Coronary artery (tissue), 2 donors: ENCODE results near the gene GATAD2A.

Experiments used
- DNase-seq: peaks from one replicate; pipeline ENCODE4 v3.0.0-alpha.2; 2017; ENCODE audit warnings: low spot score
- H3K27ac ChIP-seq, 2 donors: fragments of 200-600 bp; sonication (generic); one replicate each; pipeline ENCODE4 v1.5.1; 2016 to 2019
- H3K4me3 ChIP-seq: fragments of 200-600 bp; sonication (generic); 2 replicates; pipeline ENCODE4 v1.5.1; 2016; ENCODE audit warnings: mild to moderate bottlenecking, moderate library complexity
- CTCF ChIP-seq: fragments of 200-600 bp; sonication (generic); IDR thresholded peaks from one replicate; pipeline ENCODE4 v1.5.1; 2019; ENCODE audit warnings: antibody characterized with exemption

Gene GATAD2A

GRCh38 chr19:19463348-19464117 is 58.1 kb downstream of the GATAD2A start:
- TF ChIP-seq CTCF: no peak
- peak overlapping the region; percentile 47 to 77 for H3K27ac ChIP-seq
- peak overlapping the region; percentile 58 for H3K4me3 ChIP-seq
- DNase-seq: no peak

GRCh38 chr19:19464339-19465098 is 59.0 kb downstream of the GATAD2A start:
- Histone ChIP-seq H3K4me3 (peak overlapping the region; percentile 58), H3K27ac (peak overlapping the region; percentile 47 to 77)
- DNase-seq: no peak
- no peak for TF ChIP-seq CTCF

GRCh38 chr19:19465436-19466070 is 60.1 kb downstream of the GATAD2A start:
- H3K27ac ChIP-seq: no peak overlapping the region
- no peak overlapping the region for H3K4me3 ChIP-seq
- no peak for TF ChIP-seq CTCF
- no peak for DNase-seq

- no peak for TF ChIP-seq CTCF
- H3K4me3 ChIP-seq: no peak overlapping the region
- H3K27ac ChIP-seq: no peak overlapping the region
- DNase-seq: no peak
Observed at GRCh38 chr19:19466201-19466600, 60.7 kb downstream of the GATAD2A start.

GRCh38 chr19:19468424-19469050 is 63.1 kb downstream of the GATAD2A start:
- no peak for DNase-seq
- TF ChIP-seq CTCF: no peak
- no peak overlapping the region for H3K27ac ChIP-seq
- no peak overlapping the region for H3K4me3 ChIP-seq

GRCh38 chr19:19470579-19470978 is 65.1 kb downstream of the GATAD2A start:
- DNase-seq: no peak
- no peak for TF ChIP-seq CTCF
- Histone ChIP-seq H3K4me3 (no peak overlapping the region), H3K27ac (peak overlapping the region in 1 of 2 donors; percentile 45)
